ENCODE data around the gene UGT3A2. TPM values are rescaled to one million over a fixed set of nuclear protein-coding genes. Genes with fewer than 3 reads are reported as not detected.
"Not testable (repeated sequence)": the region's sequence is repeated elsewhere in the genome, so short reads cannot be mapped to it uniquely, and the experiment has no call there.

Gene UGT3A2
- total RNA-seq, 1 donor from 2014 or later: 2.3 TPM

DNA sequence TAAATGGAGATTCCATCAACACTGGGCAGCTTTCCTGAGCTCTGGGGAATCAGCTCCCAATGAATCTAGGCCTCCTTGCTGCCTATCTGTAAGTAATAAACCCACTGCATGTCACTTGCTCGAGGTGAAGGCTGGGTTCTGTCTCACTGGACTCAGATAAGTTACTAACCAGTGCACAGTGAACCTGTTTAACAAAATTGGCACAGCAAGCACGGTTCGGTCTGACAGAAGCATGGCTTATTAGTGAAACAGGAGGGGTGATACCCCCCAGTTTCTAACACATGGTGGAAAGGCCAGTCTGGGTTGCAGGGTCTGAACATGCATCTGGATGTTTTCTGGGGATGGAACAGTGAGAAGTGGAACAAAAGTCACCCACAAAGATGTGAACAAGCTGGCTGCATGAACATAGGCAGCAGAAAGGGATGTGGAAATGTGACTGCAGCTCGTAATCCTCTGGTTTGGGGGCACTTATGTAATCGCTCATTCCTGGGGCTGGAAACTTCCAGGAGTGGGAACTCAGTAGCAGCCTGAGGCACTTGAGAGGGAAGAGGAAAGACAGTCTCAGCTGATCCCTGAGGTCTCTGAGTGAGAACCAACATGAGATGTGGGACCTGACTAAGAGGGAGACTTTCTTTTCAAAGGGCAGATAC is 37.7 kb downstream of the UGT3A2 start:
- no peaks in the 10 kb centered on the region for H3K9me3 Mint-ChIP-seq
- H3K27ac Mint-ChIP-seq: no peak overlapping the region
- DNase-seq (ENCODE audit: extremely low spot score, unreplicated experiment): no peak
- H3K4me3 Mint-ChIP-seq: no peak overlapping the region
- peaks cover 3% of the 10 kb centered on the region for H3K27me3 Mint-ChIP-seq
- H3K4me1 Mint-ChIP-seq (ENCODE audit: unreplicated experiment): no peaks in the 10 kb centered on the region
- TF ChIP-seq, protein P1, sequence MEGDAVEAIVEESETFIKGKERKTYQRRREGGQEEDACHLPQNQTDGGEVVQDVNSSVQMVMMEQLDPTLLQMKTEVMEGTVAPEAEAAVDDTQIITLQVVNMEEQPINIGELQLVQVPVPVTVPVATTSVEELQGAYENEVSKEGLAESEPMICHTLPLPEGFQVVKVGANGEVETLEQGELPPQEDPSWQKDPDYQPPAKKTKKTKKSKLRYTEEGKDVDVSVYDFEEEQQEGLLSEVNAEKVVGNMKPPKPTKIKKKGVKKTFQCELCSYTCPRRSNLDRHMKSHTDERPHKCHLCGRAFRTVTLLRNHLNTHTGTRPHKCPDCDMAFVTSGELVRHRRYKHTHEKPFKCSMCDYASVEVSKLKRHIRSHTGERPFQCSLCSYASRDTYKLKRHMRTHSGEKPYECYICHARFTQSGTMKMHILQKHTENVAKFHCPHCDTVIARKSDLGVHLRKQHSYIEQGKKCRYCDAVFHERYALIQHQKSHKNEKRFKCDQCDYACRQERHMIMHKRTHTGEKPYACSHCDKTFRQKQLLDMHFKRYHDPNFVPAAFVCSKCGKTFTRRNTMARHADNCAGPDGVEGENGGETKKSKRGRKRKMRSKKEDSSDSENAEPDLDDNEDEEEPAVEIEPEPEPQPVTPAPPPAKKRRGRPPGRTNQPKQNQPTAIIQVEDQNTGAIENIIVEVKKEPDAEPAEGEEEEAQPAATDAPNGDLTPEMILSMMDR (conservative IDR thresholded peaks at IDR 0.05): no peak
- no peaks in the 10 kb centered on the region for H3K36me3 Mint-ChIP-seq

DNA sequence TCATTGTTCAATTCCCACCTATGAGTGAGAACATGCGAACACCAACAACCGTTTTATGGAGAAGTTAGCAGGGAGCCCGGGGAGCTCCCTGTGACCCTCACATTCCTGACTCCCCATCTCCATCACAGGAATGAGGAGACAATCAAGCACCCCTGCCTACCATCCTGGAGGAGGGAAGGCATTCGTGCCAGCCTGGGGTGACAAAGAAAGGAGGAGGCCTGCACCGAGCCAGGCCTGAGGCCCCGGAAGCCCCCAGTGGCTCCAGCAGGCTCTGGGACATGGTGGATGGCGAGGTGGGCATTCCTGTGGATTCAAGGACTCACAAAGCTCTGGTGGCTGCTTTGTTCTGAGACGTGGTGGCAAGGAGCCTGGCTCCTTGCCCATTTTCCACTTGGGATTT is 39.0 kb downstream of the UGT3A2 start:
- no peak for DNase-seq (ENCODE audit: extremely low spot score, unreplicated experiment)
- no peaks in the 10 kb centered on the region for H3K9me3 Mint-ChIP-seq
- H3K4me3 Mint-ChIP-seq: no peak overlapping the region
- no peaks in the 10 kb centered on the region for H3K36me3 Mint-ChIP-seq
- peaks cover 3% of the 10 kb centered on the region for H3K27me3 Mint-ChIP-seq
- TF ChIP-seq, protein P1 (conservative IDR thresholded peaks at IDR 0.05): no peak
- no peak overlapping the region for H3K27ac Mint-ChIP-seq
- peaks cover 2% of the 10 kb centered on the region for H3K4me1 Mint-ChIP-seq (ENCODE audit: unreplicated experiment)

DNA sequence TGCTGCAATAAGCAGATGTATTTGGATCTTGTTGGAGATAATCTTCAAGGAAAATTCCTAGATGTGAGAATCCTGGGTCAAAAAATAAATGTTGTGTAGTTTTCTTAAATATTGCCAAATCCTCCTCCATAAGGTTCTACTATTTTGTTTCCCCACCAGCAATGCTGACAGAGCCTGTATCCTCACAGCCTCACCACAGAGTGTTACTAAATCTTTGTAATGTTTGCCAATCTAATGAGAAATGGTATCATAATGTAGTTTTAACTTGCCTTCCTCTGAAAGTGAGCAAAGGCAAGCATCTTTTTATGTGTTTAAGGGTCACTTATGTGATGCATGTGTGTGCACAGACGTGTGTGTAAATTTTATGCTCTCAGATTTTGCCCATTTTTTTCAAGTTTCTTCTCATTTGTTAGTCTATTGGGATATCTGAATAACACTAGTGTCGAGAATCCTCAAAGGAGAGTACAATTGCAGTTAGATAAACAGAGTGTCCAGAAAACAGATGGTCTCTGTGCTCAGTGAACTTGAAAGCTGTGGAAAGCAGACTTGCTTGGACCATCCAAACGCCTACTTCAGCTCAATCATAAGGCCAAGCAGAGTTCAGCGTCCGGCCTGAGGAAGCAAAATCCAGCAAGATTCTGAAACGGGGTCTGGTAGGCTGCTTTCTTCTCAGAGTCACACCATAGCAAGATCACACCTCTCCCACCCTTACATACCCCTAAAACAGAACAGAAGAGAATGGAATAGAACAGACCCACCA is 39.8 kb downstream of the UGT3A2 start:
- Mint-ChIP-seq H3K27ac (no peak overlapping the region), H3K27me3 (peaks cover 3% of the 10 kb centered on the region), H3K36me3 (no peaks in the 10 kb centered on the region), H3K4me3 (no peak overlapping the region), H3K9me3 (no peaks in the 10 kb centered on the region), H3K4me1 (ENCODE audit: unreplicated experiment) (peaks cover 4% of the 10 kb centered on the region)
- DNase-seq (ENCODE audit: extremely low spot score, unreplicated experiment): no peak
- TF ChIP-seq, protein P1 (conservative IDR thresholded peaks at IDR 0.05): no peak

DNA sequence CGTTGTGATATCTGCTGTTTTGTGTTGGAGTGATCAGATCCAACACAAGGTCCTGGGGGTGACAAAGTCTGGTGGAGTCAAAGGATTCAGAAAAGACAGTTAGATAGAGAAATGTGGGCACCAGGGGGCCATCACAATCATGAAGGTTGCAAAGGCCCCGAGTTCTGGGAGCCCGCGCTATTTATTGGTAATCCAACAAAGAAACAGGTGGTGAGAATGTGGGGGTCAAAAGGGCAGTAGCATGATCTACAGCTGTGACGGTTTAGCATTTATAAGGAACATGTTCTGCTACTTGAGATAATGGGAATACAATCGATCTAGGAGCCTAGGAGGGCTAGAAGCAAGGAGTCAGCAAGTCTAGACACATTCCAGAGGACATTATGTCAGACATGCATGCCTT is 44.4 kb downstream of the UGT3A2 start:
- not testable (repeated sequence) for H3K36me3 Mint-ChIP-seq, H3K27ac Mint-ChIP-seq, H3K27me3 Mint-ChIP-seq

GRCh38 chr5:36019584-36019983 is 47.1 kb downstream of the UGT3A2 start:
- not testable (repeated sequence) for DNase-seq (ENCODE audit: extremely low spot score, unreplicated experiment); H3K36me3 Mint-ChIP-seq; H3K9me3 Mint-ChIP-seq; H3K27ac Mint-ChIP-seq; H3K27me3 Mint-ChIP-seq; H3K4me3 Mint-ChIP-seq; H3K4me1 Mint-ChIP-seq (ENCODE audit: unreplicated experiment)

More for the DNA sequence above, 44.4 kb downstream of the UGT3A2 start:
- H3K9me3 Mint-ChIP-seq; DNase-seq (ENCODE audit: extremely low spot score, unreplicated experiment); H3K4me3 Mint-ChIP-seq; H3K4me1 Mint-ChIP-seq (ENCODE audit: unreplicated experiment): not testable (repeated sequence)

GRCh38 chr5:36017622-36018021 is 49.1 kb downstream of the UGT3A2 start:
- no peak overlapping the region for H3K4me3 Mint-ChIP-seq

More at GRCh38 chr5:36017622-36018021, 49.1 kb downstream of the UGT3A2 start:
- no peaks in the 10 kb centered on the region for H3K27me3 Mint-ChIP-seq
- no peak for DNase-seq (ENCODE audit: extremely low spot score, unreplicated experiment)
- no peak overlapping the region for H3K27ac Mint-ChIP-seq
- peaks cover 7% of the 10 kb centered on the region for H3K9me3 Mint-ChIP-seq
- H3K36me3 Mint-ChIP-seq: no peaks in the 10 kb centered on the region
- TF ChIP-seq, protein P1 (conservative IDR thresholded peaks at IDR 0.05): no peak
- peaks cover 1% of the 10 kb centered on the region for H3K4me1 Mint-ChIP-seq (ENCODE audit: unreplicated experiment)
